ENCODE data around the gene ZNF584.
"Not testable (repeated sequence)": the region's sequence is repeated elsewhere in the genome, so short reads cannot be mapped to it uniquely, and the experiment has no call there.

Gene ZNF584

GRCh38 chr19:58386576-58387337, 21.7 kb upstream of the ZNF584 start, which contains the start of gene RPS5:
RPS5 (plus strand) TSS chr19:58387269; CDS start chr19:58388138, 869 bp downstream.
- no peak for DNase-seq

GRCh38 chr19:58387338-58388174, 20.9 kb upstream of the ZNF584 start:
- DNase-seq: no peak

- no peak for DNase-seq
These were observed 20.3 kb upstream of the ZNF584 start for GRCh38 chr19:58388175-58388526.

GRCh38 chr19:58392945-58393724, 15.3 kb upstream of the ZNF584 start:
- no peak for DNase-seq

- DNase-seq: no peak
These were observed 14.8 kb upstream of the ZNF584 start for GRCh38 chr19:58393725-58394033.

GRCh38 chr19:58394821-58395219, 13.6 kb upstream of the ZNF584 start:
- no peak for DNase-seq

GRCh38 chr19:58395220-58395978, 13.1 kb upstream of the ZNF584 start, which contains the start of gene RNF225:
RNF225 (plus strand) TSS chr19:58395656; CDS start chr19:58396090, 434 bp downstream.
- no peak for DNase-seq

DNA sequence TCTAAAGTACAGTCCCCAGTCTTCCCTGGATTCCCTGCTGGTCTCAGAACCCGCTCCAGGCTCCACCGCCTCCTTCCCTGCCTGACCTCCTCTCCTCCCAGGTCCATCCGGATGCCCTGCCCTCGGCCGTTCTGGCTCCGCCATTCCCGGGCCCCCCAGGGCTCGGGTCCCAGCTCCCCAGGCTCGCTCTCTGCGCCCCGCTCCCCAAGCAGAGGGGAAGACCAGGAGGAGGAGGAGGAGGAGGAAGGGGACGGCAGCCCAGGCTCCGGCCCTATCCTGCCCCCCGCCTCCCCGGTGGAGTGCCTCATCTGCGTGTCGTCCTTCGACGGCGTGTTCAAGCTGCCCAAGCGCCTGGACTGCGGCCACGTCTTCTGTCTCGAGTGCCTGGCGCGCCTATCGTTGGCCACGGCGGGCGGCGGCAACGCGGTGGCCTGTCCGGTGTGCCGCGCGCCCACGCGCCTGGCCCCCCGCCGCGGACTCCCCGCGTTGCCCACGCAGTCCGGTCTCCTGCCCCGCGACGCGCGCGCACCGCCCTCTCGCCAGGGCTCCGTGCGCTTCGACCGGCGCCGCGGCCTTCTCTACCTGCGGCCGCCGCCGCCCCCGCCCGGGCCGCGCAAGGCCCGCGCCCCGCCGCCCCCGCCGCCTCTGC, 12.3 kb upstream of the ZNF584 start:
- DNase-seq: no peak

GRCh38 chr19:58396691-58397532, 11.5 kb upstream of the ZNF584 start:
- no peak for DNase-seq

GRCh38 chr19:58397533-58398037, 10.9 kb upstream of the ZNF584 start:
- DNase-seq: no peak

DNA sequence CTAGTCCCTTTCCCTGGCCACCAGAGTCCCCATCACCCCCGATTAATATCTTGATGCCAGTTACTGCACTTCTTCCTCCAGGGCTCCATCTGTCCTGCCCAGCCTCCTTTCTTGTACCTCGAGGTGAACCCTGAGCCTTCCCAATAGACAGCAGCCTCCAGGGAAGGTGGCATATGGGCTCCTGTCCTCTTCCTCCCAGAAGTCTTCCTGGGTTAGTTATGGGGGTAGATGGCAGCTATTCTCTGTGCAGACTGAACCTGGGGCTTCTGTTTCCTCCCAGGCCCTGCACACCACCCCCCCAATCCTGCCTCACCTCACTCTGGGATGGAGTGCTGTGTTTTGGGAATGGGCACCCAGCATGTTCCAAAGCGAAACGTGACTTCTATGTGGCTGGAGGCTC, 10.4 kb upstream of the ZNF584 start:
- no peak for DNase-seq

- DNase-seq: no peak
These were observed 9.9 kb upstream of the ZNF584 start for GRCh38 chr19:58398545-58398944.

DNA sequence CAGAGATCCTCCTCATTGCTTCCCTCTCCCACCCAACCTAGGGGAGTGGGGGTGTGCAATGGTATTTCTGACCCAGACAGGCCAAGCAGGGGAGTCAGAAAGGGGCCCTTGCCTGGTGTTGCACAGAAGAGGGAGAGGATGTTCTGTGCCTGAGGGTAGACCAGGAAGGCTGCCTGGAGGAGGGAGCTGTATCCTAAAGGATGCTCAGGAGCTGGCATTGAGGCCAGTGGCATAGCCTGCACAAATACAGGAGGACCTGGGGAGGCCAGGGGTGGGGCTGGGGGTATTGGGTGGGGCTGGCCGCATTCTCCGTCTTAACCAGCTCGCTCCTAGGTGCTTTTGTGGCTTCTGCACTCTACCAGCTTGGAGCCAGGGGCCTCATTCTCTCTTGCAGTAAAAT, 8.5 kb upstream of the ZNF584 start:
- DNase-seq: no peak

GRCh38 chr19:58400316-58400915, 8.0 kb upstream of the ZNF584 start:
- no peak for DNase-seq

GRCh38 chr19:58400916-58401839, 7.3 kb upstream of the ZNF584 start:
- no peak for DNase-seq

DNA sequence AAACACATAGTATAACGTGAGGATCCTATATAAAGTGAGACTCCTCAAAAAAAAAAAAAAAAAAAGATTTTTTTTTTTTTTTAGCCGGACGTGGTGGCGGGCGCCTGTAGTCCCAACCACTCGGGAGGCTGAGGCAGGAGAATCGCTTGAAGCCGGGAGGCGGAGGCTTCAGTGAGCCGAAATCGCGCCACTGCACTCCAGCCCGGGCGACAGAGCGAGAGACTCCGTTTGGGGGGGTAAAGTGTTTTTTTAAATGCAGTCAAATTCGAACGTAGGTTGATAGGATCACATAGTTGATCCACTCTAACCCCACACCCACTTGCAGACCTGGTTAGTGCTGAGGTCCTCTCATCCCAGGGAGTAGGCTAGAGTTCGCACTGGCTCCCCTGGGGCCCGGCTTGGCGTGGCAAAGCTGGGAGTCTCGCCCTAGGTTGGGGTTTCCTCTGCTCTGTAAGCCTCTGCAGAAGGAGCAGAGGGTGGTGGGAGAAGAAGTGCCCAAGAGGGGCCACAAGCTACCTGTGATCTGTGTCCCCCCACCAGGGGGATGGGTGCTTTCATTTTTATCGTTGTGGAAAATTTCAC, 6.5 kb upstream of the ZNF584 start:
- DNase-seq: no peak

DNA sequence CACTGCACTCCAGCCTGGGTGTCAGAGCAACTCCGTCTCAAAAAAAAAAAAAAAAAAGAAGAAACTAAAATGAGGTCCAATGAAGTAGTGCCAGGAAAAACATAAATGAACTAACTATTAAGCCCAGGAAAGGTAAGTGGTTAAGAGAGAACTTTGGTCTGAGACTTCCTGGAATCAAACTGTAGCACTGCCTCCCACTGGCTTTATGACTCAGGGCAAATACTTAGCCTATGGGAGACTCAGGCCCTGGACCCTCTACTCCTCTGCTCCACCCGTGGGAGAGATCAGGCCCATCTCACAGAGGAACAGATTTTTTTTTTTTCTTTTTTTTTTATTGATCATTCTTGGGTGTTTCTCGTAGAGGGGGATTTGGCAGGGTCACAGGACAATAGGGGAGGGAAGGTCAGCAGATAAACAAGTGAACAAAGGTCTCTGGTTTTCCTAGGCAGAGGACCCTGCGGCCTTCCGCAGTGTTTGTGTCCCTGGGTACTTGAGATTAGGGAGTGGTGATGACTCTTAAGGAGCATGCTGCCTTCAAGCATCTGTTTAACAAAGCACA, 4.5 kb upstream of the ZNF584 start:
- DNase-seq: not testable (repeated sequence)

- no peak for DNase-seq
These were observed 1.4 kb upstream of the ZNF584 start for GRCh38 chr19:58406818-58407657.
